NCI-H345 treated with DMSO at 0.1 percent for 48 hours (cell line): ENCODE results near the gene DIMT1.

Experiments used
- DNase-seq: peaks from one replicate; lab custom pipeline; 2025; ENCODE audit not compliant: unreplicated experiment; lab: John Stamatoyannopoulos, UW

The DIMT1 gene

GRCh38 chr5:62403411-62404250, at the start of gene DIMT1:
Gene DIMT1, minus strand, starts transcription at chr5:62403905. Its CDS starts 133 bp downstream, at chr5:62403772.
- DNase-seq: peak; percentile 86

GRCh38 chr5:62450259-62450658, 46.6 kb upstream of the DIMT1 start:
- DNase-seq: no peak

GRCh38 chr5:62448528-62448927, 44.8 kb upstream of the DIMT1 start:
- no peak for DNase-seq

DNA sequence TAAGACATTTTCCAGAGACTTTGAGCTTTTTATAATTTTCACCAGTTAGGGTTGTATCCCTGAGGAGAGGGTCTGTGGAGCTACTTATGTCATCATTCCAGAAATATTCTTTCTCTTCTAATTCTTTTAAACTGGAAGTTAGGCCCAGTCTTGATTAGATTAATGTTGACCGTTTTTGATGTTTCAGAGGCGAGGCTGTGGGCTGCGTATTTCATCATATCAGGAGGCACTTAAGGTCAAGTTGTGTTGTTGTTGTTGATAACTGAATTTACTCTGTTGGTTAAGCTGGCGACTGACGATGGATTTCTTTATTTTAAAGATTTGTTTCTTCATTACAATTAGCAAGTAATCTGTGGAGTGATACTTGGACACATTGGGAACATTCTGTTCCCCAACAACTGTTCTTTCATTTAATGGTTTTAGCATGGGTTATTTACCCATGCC, 28.9 kb upstream of the DIMT1 start:
- no peak for DNase-seq

- no peak for DNase-seq
Observed at GRCh38 chr5:62431735-62432620, 28.3 kb upstream of the DIMT1 start.

GRCh38 chr5:62424763-62425162, 21.1 kb upstream of the DIMT1 start:
- no peak for DNase-seq

DNA sequence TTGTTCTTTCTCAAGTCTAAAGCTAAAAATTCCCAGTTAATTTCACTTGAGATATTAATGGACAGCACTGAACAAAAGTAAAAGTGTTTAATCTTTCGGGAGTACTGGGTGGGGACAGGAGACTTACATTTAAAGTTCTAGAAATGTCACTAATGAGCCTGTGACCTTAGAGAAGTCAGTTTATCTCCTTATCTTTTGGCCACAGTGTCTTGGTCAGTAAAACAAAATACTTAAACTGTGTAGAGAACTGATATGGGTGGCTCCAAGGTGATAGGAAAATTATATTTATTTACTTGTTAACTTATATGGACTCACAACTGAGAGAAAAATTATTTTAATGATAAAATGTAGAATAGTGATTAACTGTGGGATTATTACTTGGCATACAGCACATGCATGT, 17.7 kb upstream of the DIMT1 start:
- DNase-seq: no peak

DNA sequence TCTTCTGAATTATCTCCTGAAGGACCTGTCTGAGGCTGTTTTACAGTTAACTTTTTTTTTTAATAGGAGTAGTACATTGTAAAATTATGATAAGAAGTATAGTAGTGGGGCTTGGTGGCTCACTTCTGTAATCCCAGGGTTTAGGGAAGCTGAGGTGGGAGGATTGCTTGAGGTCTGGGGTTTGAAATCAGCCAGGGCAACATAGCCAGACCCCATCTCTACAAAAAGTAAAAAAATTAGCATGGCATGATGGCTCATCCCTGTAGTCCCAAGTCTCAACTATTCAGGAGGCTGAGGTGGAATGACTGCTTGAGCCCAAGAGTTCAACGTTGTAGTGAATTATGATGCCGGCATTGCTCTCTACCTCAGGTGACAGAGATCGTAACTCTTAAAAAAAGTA, 15.9 kb upstream of the DIMT1 start:
- no peak for DNase-seq

DNA sequence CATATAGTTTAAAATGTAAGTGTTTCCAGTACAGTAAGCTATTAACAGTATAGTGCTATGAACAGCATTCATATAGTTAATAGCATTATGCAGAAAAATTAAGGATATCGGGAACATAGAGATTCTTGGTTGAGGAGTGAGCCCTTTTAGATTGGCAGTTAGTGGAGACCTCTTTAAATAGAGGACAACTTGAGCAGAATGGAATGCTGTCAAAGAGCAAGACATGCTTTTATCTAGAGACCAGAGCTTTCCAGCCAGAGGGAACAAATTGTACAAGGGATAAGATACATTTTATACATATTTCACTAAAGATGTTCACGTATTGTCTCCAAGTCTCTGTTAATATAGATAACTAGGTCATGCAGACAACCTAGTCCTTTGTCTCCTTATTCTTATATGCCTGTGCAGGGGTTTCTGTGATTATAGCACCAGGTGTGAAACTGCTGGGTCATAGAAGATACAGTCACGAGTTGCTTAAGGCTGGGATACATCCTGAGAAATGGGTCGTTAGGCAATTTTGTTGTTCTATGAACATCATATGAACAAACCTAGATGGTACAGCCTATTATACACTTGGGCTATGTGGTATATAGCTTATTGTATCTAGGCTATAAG, 14.9 kb upstream of the DIMT1 start:
- no peak for DNase-seq

- DNase-seq: no peak
Observed at GRCh38 chr5:62413711-62414110, 10.0 kb upstream of the DIMT1 start.

- DNase-seq: peak; percentile 98
Observed at GRCh38 chr5:62412549-62413329, 9.0 kb upstream of the DIMT1 start, which contains the start of gene IPO11. Gene IPO11, plus strand, starts transcription at chr5:62412763. Its CDS starts 24,517 bp downstream, at chr5:62437280.

DNA sequence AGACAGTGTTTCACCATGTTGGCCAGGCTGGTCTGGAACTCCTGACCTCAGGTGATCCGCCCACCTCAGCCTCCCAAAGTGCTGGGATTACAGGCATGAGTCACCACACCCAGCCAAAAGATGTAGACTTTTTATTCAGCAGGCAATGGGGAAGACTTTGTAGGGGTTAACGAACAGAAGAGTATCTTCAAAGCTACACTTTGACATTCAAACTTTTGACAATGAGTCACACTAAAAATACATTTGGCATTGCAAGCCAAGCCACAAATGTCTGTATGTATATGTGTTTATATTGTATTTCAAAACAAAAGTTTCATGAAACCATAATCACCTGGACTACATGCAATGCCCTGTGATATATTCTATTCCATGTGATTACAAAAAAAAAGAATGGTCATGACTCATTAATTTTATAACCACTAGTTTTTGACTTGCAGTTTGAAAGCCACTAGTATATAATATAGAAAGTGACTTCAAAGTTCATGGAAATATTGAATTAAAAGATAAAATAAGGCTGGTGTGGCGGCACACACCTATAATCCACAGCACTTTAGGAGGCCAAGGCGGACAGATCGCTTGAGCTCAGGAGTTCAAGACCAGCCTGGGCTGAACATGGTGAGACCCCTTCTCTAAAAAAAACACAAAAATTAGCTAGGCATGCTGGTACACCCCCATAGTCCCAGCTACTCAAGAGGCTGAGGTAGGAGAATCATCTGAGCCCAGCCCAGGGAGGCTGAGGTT, 8.3 kb downstream of the DIMT1 start:
- no peak for DNase-seq

GRCh38 chr5:62386824-62387223, 16.9 kb downstream of the DIMT1 start:
- no peak for DNase-seq

DNA sequence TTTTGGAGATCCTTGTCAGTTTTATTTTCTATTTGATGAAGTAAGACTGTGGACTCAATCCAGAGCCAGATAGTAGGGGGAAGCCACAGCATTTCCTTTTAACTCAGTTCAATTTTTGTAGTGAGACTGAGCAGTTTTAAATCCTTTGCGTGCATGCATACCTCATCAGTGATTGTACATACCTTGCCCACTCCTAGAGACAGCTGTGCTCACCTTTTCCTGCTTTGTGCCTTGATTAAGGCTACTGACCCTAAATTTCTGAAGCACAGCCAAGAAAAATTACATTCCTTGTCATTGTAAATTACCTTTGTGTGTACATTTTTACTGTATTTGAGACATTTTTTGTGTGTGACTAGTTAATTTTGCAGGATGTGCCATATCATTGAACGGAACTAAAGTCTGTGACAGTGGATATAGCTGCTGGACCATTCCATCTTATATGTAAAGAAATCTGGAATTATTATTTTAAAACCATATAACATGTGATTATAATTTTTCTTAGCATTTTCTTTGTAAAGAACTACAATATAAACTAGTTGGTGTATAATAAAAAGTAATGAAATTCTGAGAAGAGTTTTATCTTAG, 17.8 kb downstream of the DIMT1 start:
- DNase-seq: no peak

- DNase-seq: no peak
Observed at GRCh38 chr5:62385131-62385530, 18.6 kb downstream of the DIMT1 start.

GRCh38 chr5:62376064-62376463, 27.6 kb downstream of the DIMT1 start:
- no peak for DNase-seq

- DNase-seq: no peak
Observed at GRCh38 chr5:62375627-62376026, 28.1 kb downstream of the DIMT1 start.

- DNase-seq: no peak
Observed at GRCh38 chr5:62374090-62374489, 29.6 kb downstream of the DIMT1 start.

- no peak for DNase-seq
Observed at GRCh38 chr5:62373382-62373781, 30.3 kb downstream of the DIMT1 start.

DNA sequence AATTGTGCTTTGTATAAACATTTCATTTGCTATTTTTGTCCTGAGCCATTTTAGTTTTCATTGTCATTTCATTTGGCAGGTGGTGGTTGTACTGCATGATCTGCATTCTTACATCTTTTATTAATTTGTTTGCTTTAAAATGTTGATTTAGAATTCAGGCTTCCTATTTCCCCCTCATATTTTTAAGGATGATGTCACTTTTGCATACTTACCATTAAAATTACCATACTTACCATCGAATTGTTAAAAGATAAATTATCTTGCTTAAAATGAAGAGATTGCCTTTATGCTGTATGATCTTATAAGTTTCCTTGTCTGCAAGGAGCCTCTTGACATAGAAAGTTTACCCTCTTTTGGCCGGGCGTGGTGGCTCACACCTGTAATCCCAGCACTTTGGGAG, 31.1 kb downstream of the DIMT1 start:
- DNase-seq: no peak
